HAP-1 (cell line): ENCODE data around the gene SFXN1.

Source experiments
- DNase-seq, 2 experiments: peaks; one replicate each; pipeline ENCODE4 v3.0.0-alpha.2; 2016 to 2020; ENCODE audit warnings: low spot score in 2 of 2
- H3K27me3 ChIP-seq: fragments of 250-450 bp; sonication (Bioruptor Pico); 2 replicates; pipeline ENCODE4 v1.5.1; 2020; ENCODE audit warnings: low read depth, mild to moderate bottlenecking, moderate library complexity
- H3K36me3 ChIP-seq: fragments of 250-450 bp; sonication (Bioruptor Pico); replicated peaks from 2 replicates; pipeline ENCODE4 v1.5.1; 2020; ENCODE audit warnings: mild to moderate bottlenecking
- H3K4me1 ChIP-seq: fragments of 250-450 bp; sonication (Bioruptor Pico); 2 replicates; pipeline ENCODE4 v1.5.1; 2020; ENCODE audit warnings: mild to moderate bottlenecking
- H3K4me3 ChIP-seq: fragments of 250-450 bp; sonication (Bioruptor Pico); 2 replicates; pipeline ENCODE4 v1.5.1; 2020; ENCODE audit warnings: mild to moderate bottlenecking, moderate library complexity
- H3K9me3 ChIP-seq: fragments of 250-450 bp; sonication (Bioruptor Pico); 2 replicates; pipeline ENCODE4 v1.5.1; 2020; ENCODE audit warnings: mild to moderate bottlenecking, moderate library complexity
- in situ Hi-C: fragments of 300-500 bp; cut with MboI; formaldehyde crosslinking; loops from 3 replicates; pipeline ENCODE4 v1.14.3; 2020; ENCODE audit warnings: low sequenced_read_pairs, inconsistent platforms, mixed read lengths

Gene SFXN1

DNA sequence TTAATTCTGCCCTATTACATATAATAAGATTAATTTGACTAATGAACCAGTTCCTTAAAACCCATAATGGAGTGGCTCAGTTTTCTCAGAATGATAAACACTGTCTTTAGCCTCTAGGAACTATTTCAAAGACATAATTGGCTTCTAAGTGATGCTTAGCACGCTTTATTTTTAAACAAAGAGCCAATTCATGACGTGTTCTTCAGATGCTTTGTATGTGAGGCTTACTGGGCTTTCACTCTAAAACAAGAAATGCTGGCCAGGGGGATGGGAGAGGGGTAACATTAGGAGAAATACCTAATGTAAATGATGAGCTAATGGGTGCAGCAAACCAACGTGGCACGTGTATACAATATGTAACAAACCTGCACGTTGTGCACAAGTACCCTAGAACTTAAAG lies 7.6 kb upstream of the SFXN1 start:
- in situ Hi-C loops: no loop called here
- no peaks in the 10 kb centered on the region for H3K9me3 ChIP-seq
- DNase-seq: peak in 1 of 2 experiments; percentile 11
- H3K36me3 ChIP-seq: no peaks in the 10 kb centered on the region
- H3K27me3 ChIP-seq: peaks cover 11% of the 10 kb centered on the region
- peaks cover 8% of the 10 kb centered on the region for H3K4me1 ChIP-seq
- H3K4me3 ChIP-seq: no peak overlapping the region

DNA sequence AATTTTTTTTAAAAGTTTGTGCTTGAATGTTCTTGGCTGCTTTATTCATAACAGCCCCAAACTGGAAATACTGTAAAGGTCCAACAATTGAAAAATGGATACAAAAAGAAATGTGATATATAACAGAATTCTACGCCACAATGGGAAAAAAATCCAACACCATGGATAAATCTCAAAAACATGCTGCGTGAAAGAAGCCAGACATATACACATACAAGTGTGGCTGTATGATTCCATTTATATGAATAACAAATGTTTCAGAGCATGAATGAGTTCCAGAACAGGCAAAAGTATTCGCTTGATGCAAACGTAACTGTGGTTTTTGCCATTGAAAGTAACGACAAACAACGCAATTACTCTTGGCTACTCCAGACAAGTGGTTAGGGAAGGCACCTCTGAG lies 7.2 kb upstream of the SFXN1 start:
- Histone ChIP-seq H3K4me1 (peaks cover 8% of the 10 kb centered on the region), H3K36me3 (no peaks in the 10 kb centered on the region), H3K27me3 (peaks cover 11% of the 10 kb centered on the region), H3K4me3 (no peak overlapping the region), H3K9me3 (no peaks in the 10 kb centered on the region)
- no peak for DNase-seq
- in situ Hi-C loops: no loop called here

DNA sequence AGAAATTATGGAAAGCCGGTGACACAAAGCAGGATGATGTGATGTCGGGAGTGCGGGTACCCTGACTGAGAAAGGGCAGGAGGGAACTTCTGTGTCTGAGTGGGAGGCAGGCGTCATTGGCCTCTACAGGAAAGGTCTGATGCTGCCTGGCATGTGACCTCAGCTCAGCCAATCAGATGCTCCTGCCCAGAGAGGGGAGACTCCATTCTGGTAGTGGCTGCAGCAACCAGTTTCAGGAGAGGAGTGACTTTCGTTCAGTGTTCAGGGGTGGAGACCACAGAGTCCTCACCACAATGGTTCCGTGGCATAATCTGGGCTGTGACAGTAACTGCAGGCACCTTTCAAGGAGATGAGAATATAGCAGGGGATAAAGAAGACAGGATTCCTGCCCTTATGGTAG lies 6.7 kb upstream of the SFXN1 start:
- peak in 1 of 2 experiments; percentile 20 for DNase-seq
- H3K36me3 ChIP-seq: no peaks in the 10 kb centered on the region
- H3K9me3 ChIP-seq: no peaks in the 10 kb centered on the region
- H3K4me1 ChIP-seq: peaks cover 8% of the 10 kb centered on the region
- peaks cover 13% of the 10 kb centered on the region for H3K27me3 ChIP-seq
- H3K4me3 ChIP-seq: no peak overlapping the region
- in situ Hi-C loops: no loop called here

DNA sequence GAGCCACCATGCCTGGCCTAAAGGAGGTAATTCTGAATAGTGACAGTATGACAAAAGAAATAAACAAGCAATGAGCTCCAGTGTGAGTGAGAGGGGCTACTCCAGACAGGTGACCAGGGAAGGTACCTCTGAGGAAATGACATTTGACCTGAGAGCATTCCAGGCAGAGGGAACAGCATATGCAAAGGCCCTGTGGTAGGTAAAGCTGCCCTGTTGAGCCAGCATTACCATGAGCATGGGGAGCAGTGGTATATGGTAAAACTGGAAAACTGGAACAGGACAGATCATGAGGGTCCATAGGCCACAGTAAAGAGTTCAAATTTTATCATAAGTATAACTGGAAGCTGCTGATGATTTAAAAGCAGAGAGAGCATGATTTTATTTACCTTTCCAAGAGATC lies 6.0 kb upstream of the SFXN1 start:
- in situ Hi-C loops: no loop called here
- peaks cover 8% of the 10 kb centered on the region for H3K4me1 ChIP-seq
- H3K36me3 ChIP-seq: no peaks in the 10 kb centered on the region
- H3K27me3 ChIP-seq: peaks cover 7% of the 10 kb centered on the region
- no peak overlapping the region for H3K4me3 ChIP-seq
- H3K9me3 ChIP-seq: no peaks in the 10 kb centered on the region
- DNase-seq: no peak

DNA sequence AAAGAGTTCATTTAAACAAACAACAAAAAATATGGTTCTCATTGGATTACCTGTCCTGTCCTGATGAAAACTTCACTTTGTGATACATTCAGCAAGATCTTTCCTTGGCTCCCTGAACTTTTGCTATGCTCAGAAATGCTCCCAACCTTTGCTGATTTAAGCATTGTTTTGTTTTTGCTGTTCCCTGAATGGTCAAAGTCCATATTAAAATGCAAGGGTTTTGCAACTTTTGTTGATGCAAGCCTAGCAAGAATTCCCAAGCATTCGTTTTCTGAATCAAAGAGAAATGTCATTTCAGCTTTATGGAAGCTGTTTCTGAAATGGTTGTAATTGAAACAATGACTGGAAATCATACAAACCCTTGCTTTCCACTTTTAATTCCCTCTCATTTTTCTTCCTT lies 3.1 kb upstream of the SFXN1 start:
- in situ Hi-C loops: no loop called here
- no peak overlapping the region for H3K4me3 ChIP-seq

DNA sequence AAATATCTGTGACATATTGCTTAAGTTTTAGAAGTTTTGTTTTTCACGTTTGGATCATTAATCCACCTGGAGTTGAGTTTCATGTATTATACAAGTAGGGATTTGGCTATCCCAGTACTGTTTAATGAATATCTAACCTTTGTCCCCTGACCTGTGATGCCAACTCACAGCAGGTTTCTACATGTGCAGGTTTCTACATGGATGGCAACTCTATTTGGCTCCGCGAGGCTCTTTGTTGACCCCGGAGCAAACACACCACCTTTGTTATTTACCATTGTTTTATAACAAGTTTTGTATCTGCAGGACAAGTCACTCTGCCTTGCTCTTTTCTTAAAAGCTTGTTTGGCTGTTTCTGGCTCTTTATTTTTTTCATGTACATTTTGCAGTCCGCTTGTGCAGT lies 920 bp upstream of the SFXN1 start:
- no peak for DNase-seq
- Histone ChIP-seq H3K4me1 (peaks cover 9% of the 10 kb centered on the region), H3K36me3 (peaks cover 30% of the 10 kb centered on the region), H3K27me3 (peaks cover 4% of the 10 kb centered on the region), H3K4me3 (no peak overlapping the region), H3K9me3 (no peaks in the 10 kb centered on the region)
- in situ Hi-C loops: no loop called here

More for the DNA sequence above, 3.1 kb upstream of the SFXN1 start:
- Histone ChIP-seq H3K27me3 (peaks cover 4% of the 10 kb centered on the region), H3K4me1 (peaks cover 15% of the 10 kb centered on the region), H3K36me3 (peaks cover 9% of the 10 kb centered on the region; the same call in 1 of the 2 replicates), H3K9me3 (no peaks in the 10 kb centered on the region)
- DNase-seq: no peak

DNA sequence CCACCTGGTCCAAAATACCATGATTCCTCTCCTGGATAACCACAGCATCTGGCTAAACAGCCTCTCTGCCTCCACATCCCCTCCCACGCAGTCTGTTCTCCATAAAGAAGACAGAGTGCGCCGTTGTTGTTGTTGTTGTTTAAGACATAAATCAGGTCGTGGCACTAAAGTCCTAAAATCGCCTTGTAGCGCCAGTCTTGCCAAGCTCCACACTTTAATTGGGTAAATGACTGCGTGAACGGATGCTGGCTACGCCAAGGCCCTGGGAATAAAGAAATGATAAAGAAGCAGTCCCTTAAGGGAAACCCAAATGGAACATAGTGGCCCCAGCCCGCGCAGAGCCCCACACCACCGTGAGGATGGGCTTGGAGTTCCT lies 364 bp upstream of the SFXN1 start:
- in situ Hi-C loops: no loop called here
- no peak for DNase-seq
- Histone ChIP-seq H3K4me1 (peaks cover 9% of the 10 kb centered on the region), H3K36me3 (peaks cover 33% of the 10 kb centered on the region), H3K27me3 (peaks cover 4% of the 10 kb centered on the region), H3K4me3 (peak overlapping the region; percentile 78), H3K9me3 (no peaks in the 10 kb centered on the region)

DNA sequence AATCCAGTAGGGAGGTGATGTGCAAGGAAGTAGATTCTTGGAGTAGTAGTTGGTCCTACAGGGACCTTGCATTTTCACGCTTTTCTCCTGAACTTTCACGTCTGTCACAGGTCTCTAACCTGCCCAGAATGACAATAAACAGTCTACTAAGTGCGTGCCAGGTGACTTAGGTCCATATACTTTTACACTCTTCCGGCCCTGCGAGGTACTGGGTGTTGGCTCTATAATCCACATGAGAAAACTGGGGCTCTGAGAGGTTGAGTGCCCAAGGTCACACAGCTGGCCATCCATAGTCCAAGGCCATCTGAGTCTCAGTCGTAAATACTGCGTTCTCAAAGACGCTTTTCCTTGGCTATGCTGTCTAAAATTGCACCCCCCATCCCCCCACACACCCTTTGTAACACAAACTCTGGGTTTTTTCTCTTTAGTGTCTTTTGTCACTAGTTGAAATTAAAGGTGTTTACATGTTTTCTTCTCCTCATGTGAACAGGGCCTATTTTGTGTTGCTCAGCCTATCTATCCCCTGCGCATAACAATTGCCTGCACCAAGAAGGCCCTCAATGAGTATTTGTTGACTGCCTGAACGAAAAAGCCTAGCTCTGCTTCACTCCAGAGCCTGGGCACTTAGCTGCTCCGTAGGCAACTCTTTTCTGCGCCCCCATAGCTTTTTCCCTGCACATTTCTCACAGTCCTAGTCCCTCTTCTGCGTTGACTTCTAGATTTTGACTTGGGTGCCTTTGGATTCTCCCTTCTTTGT lies 943 bp downstream of the SFXN1 start:
- peak in 1 of 2 experiments; percentile 19 for DNase-seq
- H3K36me3 ChIP-seq: peaks cover 43% of the 10 kb centered on the region
- H3K4me1 ChIP-seq: peaks cover 9% of the 10 kb centered on the region
- H3K27me3 ChIP-seq: peaks cover 4% of the 10 kb centered on the region
- H3K9me3 ChIP-seq: no peaks in the 10 kb centered on the region
- in situ Hi-C loops: no loop called here
- H3K4me3 ChIP-seq: peak overlapping the region; percentile 78

DNA sequence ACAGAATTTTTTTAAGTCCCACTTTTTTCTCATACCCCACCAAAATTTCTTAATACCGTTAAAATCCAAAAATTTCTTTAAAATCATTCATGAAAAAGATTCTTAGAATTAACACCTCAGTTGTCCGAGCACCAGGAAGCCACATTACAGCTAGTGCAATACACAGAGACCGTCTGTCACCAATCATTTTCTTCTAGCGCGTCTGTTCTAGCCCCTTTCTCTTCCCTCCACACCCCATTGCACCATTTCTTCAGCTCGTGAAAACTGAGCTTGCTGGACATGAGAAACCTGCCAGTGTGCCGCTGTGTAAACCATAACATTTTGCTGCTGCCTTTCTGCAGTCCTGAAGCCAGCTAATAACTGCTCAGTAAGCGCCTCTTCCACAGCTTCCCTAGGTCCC lies 5.0 kb downstream of the SFXN1 start:
- in situ Hi-C loops: no loop called here
- no peak overlapping the region for H3K4me3 ChIP-seq
- no peak for DNase-seq
- peaks cover 6% of the 10 kb centered on the region for H3K4me1 ChIP-seq
- peaks cover 68% of the 10 kb centered on the region for H3K36me3 ChIP-seq
- no peaks in the 10 kb centered on the region for H3K9me3 ChIP-seq
- H3K27me3 ChIP-seq: no peaks in the 10 kb centered on the region

DNA sequence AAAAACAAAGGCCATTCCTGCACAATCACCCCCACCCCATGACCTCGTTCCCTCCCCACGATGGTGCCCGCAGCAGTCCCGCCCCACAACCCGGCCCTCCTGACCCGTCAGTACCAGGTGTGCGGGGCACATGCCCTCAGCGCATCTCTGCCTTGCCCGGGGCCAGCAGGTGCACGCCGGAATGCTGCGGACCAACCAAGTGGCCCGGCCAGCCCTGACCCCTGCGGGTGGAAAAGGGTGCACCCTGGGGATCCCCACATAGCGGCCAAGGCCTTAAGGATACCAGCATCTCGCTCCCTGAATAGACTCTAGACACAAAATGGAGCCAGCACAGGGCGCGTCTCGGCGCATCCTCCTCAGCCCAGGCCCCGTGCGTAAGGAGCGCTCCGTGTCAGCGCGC lies 6.0 kb downstream of the SFXN1 start:
- peaks cover 6% of the 10 kb centered on the region for H3K4me1 ChIP-seq
- DNase-seq: no peak
- H3K4me3 ChIP-seq: no peak overlapping the region
- H3K36me3 ChIP-seq: peaks cover 68% of the 10 kb centered on the region
- H3K9me3 ChIP-seq: no peaks in the 10 kb centered on the region
- no peaks in the 10 kb centered on the region for H3K27me3 ChIP-seq
- in situ Hi-C loops: no loop called here

DNA sequence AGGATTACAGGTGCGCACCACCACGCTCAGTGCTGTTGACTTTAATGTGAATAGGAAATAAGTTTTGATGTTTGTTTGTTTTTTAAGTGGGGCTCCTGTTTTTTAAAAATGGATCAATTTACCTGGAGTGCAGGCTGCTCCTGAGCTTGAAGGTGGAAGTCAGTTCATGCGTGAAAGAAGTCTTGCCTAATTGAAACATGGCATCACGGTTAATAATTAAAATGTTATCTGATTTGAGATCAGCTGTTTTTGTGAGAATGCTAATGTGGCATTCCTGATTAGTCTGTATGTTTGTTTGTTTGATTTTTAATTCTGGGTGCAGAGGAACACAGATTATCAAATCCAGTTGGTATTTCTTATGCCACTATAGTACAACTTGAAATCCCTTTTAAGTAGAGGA lies 6.5 kb downstream of the SFXN1 start:
- H3K27me3 ChIP-seq: no peaks in the 10 kb centered on the region
- H3K9me3 ChIP-seq: no peaks in the 10 kb centered on the region
- peaks cover 4% of the 10 kb centered on the region for H3K4me1 ChIP-seq
- H3K36me3 ChIP-seq: peaks cover 73% of the 10 kb centered on the region
- H3K4me3 ChIP-seq: no peak overlapping the region
- no peak for DNase-seq
- in situ Hi-C loops: no loop called here

DNA sequence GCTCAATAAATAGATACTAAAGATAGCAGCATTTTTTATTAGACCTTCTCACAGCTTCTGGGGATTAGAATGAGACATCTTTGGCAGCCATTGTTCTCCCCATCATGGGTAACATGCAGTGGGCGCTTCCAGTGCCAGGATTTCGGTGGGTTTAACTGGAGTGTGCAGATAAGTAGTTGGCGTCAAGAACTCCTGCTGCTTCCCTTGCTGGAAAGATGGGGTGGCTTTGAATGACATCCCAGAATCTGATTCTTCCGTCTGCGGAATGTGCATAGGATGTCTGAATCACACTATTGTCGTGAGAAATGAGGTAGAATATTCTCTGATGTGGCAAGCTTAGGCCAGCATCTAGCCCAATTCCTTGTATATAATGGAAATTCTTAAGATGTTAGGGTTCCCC lies 7.3 kb downstream of the SFXN1 start:
- Histone ChIP-seq H3K9me3 (no peaks in the 10 kb centered on the region), H3K27me3 (no peaks in the 10 kb centered on the region), H3K4me1 (no peaks in the 10 kb centered on the region; the same call in 1 of the 2 replicates), H3K36me3 (peaks cover 71% of the 10 kb centered on the region), H3K4me3 (no peak overlapping the region)
- in situ Hi-C loops: no loop called here
- DNase-seq: no peak

DNA sequence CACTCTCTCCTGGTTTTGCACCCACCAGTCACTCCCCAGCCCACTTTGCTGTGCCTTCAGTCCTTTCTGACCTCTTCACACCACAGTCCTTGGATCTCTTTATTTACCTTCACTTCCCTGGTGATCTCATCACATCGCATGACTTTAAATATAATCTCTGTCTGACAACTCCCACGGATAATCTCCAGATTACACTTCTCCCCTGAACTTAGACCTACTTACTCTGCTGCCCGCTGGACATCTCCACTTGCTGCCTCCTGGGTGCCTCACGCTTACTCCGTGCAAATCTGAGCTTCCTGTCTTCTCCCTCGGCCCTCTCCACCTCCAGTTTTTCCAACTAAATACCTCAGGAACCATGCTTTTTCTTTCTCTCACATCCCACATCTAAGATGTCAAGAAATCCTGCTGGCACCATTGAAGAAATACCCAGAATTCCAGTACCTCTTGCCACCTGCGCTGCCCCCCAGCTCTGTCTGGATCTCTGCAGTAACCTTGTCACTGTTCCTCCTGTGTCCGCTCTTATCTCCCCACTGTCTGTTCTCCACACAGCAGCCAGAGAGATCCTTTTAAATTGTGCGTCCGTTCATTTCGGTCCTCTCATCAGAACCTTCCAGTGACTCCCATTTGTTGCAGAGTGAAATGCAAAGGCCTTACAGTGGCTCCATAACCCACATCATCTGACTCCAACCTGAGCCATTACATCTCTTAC lies 9.3 kb downstream of the SFXN1 start:
- no peak for DNase-seq
- peaks cover 69% of the 10 kb centered on the region for H3K36me3 ChIP-seq
- no peaks in the 10 kb centered on the region for H3K9me3 ChIP-seq
- H3K4me1 ChIP-seq: no peaks in the 10 kb centered on the region
- in situ Hi-C loops: no loop called here
- no peak overlapping the region for H3K4me3 ChIP-seq
- no peaks in the 10 kb centered on the region for H3K27me3 ChIP-seq

DNA sequence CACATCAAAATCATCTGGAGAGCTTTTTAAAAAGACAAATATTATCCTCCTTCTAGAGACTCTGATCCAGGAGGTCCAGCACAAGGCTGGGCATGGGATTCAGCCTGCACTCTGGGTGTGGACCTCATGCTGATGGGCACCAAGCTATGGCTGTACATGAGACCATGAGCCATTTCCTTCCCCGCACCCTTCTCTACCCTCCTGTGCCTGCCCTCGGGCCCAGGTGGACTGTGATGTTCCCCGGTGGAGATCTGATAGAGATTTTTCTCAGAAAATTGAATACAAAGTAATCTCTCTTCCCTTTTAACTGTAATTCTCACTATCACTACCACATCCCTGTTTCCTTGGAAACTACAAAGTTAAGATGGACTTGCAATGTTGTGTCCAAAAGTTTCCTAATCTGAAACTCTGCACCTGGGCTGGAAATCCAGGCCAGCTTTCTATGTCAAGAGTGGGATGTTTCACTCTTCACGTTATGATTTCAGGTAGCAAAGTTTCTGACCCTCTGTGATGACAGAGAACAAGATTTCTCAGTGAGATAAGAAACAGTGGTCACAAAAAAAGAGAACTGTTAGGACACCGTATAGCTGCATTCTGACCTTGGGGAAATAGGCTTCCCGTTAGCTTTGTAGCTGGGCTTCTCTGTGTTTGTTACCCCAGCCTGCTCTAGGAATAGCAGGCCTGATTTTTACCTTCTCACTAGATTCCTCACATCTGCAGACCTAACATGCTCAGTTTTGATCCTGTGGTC lies 11.5 kb downstream of the SFXN1 start:
- no peaks in the 10 kb centered on the region for H3K4me1 ChIP-seq
- H3K4me3 ChIP-seq: no peak overlapping the region
- H3K9me3 ChIP-seq: no peaks in the 10 kb centered on the region
- in situ Hi-C loops: no loop called here
- H3K36me3 ChIP-seq: peaks cover 78% of the 10 kb centered on the region
- H3K27me3 ChIP-seq: no peaks in the 10 kb centered on the region
- DNase-seq: no peak
